PC-3 (cell line): ENCODE measurements around the gene DBX2. TPM values are rescaled to one million over a fixed set of nuclear protein-coding genes. Genes with fewer than 3 reads are reported as not detected.

Source experiments
- ATAC-seq: fragments of 200-7000 bp; cut with Tn5 transposase; 2 replicates; pipeline ENCODE4 v1.9.1; 2020; ENCODE audit warnings: mild to moderate bottlenecking, moderate library complexity
- BruUV-seq: library from RNA; stranded (reverse); fragments of 400-500 nt; replicated peaks from 2 replicates; lab custom pipeline; 2021; lab: Mats Ljungman, UMichigan
- CTCF ChIA-PET: fragments of 300-600 bp; sonication (Branson Sonifier 250); formaldehyde crosslinking; loops from one replicate; lab custom pipeline; 2022; ENCODE audit warnings: antibody characterized with exemption; lab: Charles Lee
- POLR2A ChIA-PET: fragments of 300-600 bp; sonication (Branson Sonifier 250); formaldehyde crosslinking; loops from one replicate; lab custom pipeline; 2022; ENCODE audit warnings: antibody characterized with exemption; ENCODE audit not compliant: unreplicated experiment; lab: Charles Lee
- DNase-seq: peaks from one replicate; pipeline ENCODE4 v3.0.0-alpha.2; 2015
- H2AFZ ChIP-seq: fragments of 300-600 bp; sonication (generic); 2 replicates; pipeline ENCODE4 v1.6.0; 2016; ENCODE audit warnings: antibody characterized with exemption, low read length
- H3F3A ChIP-seq: fragments of 300-600 bp; sonication (generic); one replicate; pipeline ENCODE4 v1.6.0; 2017; ENCODE audit warnings: antibody characterized with exemption, low read length, control low read depth, mild to moderate bottlenecking; ENCODE audit not compliant: unreplicated experiment
- H3K27ac ChIP-seq: fragments of 300-600 bp; sonication (generic); 2 replicates; pipeline ENCODE4 v1.5.1; 2016; ENCODE audit warnings: mild to moderate bottlenecking, low read length
- H3K27me3 ChIP-seq: fragments of 300-600 bp; sonication (generic); 2 replicates; pipeline ENCODE4 v1.6.1; 2016; ENCODE audit warnings: low read length, mixed read lengths
- H3K36me3 ChIP-seq: fragments of 300-600 bp; sonication (generic); 2 replicates; pipeline ENCODE4 v1.6.1; 2016; ENCODE audit warnings: low read depth, mixed run types, low read length, mixed read lengths
- H3K4me1 ChIP-seq: fragments of 300-600 bp; sonication (generic); 2 replicates; pipeline ENCODE4 v1.5.1; 2016; ENCODE audit warnings: low read length; ENCODE audit not compliant: insufficient read depth
- H3K4me2 ChIP-seq: fragments of 300-600 bp; sonication (generic); 2 replicates; pipeline ENCODE4 v1.6.0; 2016; ENCODE audit warnings: low read length
- H3K4me3 ChIP-seq: fragments of 300-600 bp; sonication (generic); 2 replicates; pipeline ENCODE4 v1.5.1; 2016; ENCODE audit warnings: mild to moderate bottlenecking, low read length, mixed read lengths
- H3K79me2 ChIP-seq: fragments of 300-600 bp; sonication (generic); 2 replicates; pipeline ENCODE4 v1.6.1; 2017; ENCODE audit warnings: low read length, mixed read lengths
- H3K9ac ChIP-seq: fragments of 300-600 bp; sonication (generic); 2 replicates; pipeline ENCODE4 v1.6.0; 2016; ENCODE audit warnings: mild to moderate bottlenecking, low read length
- H3K9me2 ChIP-seq: fragments of 300-600 bp; sonication (generic); replicated peaks from 2 replicates; pipeline ENCODE4 v1.6.1; 2016; ENCODE audit warnings: mixed run types, low read length, mixed read lengths
- H3K9me3 ChIP-seq: fragments of 300-600 bp; sonication (generic); 2 replicates; pipeline ENCODE4 v1.6.1; 2016; ENCODE audit warnings: low read length, mixed read lengths
- H4K20me1 ChIP-seq: fragments of 300-600 bp; sonication (generic); 2 replicates; pipeline ENCODE4 v1.6.1; 2016; ENCODE audit warnings: low read length, mixed read lengths
- EZH2 ChIP-seq: fragments of 300-600 bp; sonication (generic); IDR thresholded peaks from one replicate; pipeline ENCODE4 v1.6.1; 2017; ENCODE audit warnings: antibody characterized with exemption, mild to moderate bottlenecking, low read length; ENCODE audit not compliant: unreplicated experiment
- EZH2phosphoT487 ChIP-seq: fragments of 300-600 bp; sonication (generic); IDR thresholded peaks from 2 replicates; pipeline ENCODE4 v1.6.1; 2018; ENCODE audit warnings: mild to moderate bottlenecking, antibody characterized with exemption, low read length, borderline replicate concordance
- intact Hi-C: fragments of 100-400 bp; cut with micrococcal nuclease; formaldehyde crosslinking; loops from 2 replicates; pipeline ENCODE4 v1.9.0; 2023
- total RNA-seq: library from RNA; depleted of rRNA; stranded (reverse); fragments of >200 nt; gene quantifications from 2 replicates; pipeline ENCODE4 v1.2.3, GENCODE V29; 2014
- TF ChIP-seq, protein P1 (sequence below): fragments of 300-600 bp; sonication (generic); conservative IDR thresholded peaks from 2 replicates; pipeline ENCODE4 v1.5.1; 2017; ENCODE audit warnings: antibody characterized with exemption, low read depth, mild to moderate bottlenecking, low read length

The DBX2 gene
- total RNA-seq, 1 experiment from 2014 or later: not detected

- intact Hi-C loops: no loop called here
- no peaks in the 10 kb centered on the region for H3K9me2 ChIP-seq
Measured at GRCh38 chr12:45039757-45040156, 11.1 kb downstream of the DBX2 start.

DNA sequence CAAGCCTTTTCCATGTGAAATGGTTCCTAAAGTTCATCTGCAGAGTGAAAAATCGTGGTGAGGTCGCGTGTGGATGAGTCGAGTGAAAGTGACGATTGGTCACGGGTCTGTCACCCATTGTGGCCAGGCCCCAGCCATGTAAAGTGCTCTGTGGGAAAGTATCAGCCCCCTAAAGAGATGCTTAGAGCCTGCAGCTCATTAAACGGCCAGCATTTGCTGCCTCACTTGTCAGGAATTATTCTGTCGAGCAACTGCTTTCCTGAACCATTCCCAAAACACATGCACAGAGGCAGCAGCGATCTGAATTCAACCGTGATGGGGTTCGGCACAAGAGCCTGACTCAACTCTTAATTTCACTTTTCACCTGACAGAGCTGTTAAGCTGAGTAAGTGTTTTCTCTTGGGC is 16.0 kb downstream of the DBX2 start:
- peaks cover 60% of the 10 kb centered on the region for H3K27me3 ChIP-seq
- no peaks in the 10 kb centered on the region for H3K9me3 ChIP-seq
- ChIA-PET CTCF (no interaction called here), POLR2A (no interaction called here)
- no peak for DNase-seq
- no peaks in the 10 kb centered on the region for H4K20me1 ChIP-seq
- TF ChIP-seq, protein P1, sequence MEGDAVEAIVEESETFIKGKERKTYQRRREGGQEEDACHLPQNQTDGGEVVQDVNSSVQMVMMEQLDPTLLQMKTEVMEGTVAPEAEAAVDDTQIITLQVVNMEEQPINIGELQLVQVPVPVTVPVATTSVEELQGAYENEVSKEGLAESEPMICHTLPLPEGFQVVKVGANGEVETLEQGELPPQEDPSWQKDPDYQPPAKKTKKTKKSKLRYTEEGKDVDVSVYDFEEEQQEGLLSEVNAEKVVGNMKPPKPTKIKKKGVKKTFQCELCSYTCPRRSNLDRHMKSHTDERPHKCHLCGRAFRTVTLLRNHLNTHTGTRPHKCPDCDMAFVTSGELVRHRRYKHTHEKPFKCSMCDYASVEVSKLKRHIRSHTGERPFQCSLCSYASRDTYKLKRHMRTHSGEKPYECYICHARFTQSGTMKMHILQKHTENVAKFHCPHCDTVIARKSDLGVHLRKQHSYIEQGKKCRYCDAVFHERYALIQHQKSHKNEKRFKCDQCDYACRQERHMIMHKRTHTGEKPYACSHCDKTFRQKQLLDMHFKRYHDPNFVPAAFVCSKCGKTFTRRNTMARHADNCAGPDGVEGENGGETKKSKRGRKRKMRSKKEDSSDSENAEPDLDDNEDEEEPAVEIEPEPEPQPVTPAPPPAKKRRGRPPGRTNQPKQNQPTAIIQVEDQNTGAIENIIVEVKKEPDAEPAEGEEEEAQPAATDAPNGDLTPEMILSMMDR: no peak
- TF ChIP-seq EZH2phosphoT487 (no peak), EZH2 (no peak)
- ATAC-seq: no peak
- intact Hi-C loops: no loop called here
- no peak overlapping the region for H3K4me3 ChIP-seq
- no peaks in the 10 kb centered on the region for H3K36me3 ChIP-seq
- no peaks in the 10 kb centered on the region for H3F3A ChIP-seq
- BruUV-seq: no TSS peak
- no peaks in the 10 kb centered on the region for H3K9me2 ChIP-seq
- H3K4me2 ChIP-seq: no peak overlapping the region
- H2AFZ ChIP-seq: no peak overlapping the region
- no peaks in the 10 kb centered on the region for H3K4me1 ChIP-seq
- no peaks in the 10 kb centered on the region for H3K79me2 ChIP-seq
- no peak overlapping the region for H3K9ac ChIP-seq
- H3K27ac ChIP-seq: no peak overlapping the region

More at GRCh38 chr12:45039757-45040156, 11.1 kb downstream of the DBX2 start:
- no peak overlapping the region for H3K27ac ChIP-seq
- H3K4me2 ChIP-seq: no peak overlapping the region
- BruUV-seq: no TSS peak
- no peak overlapping the region for H3K4me3 ChIP-seq
- no peak overlapping the region for H2AFZ ChIP-seq
- no peaks in the 10 kb centered on the region for H3K79me2 ChIP-seq
- H3K9ac ChIP-seq: no peak overlapping the region
- H3K9me3 ChIP-seq: no peaks in the 10 kb centered on the region
- H4K20me1 ChIP-seq: no peaks in the 10 kb centered on the region
- TF ChIP-seq, protein P1: no peak
- TF ChIP-seq EZH2phosphoT487 (no peak), EZH2 (no peak)
- CTCF ChIA-PET: no interaction called here
- DNase-seq (no peak), ATAC-seq (no peak)
- H3F3A ChIP-seq: no peaks in the 10 kb centered on the region
- H3K27me3 ChIP-seq: peaks cover 56% of the 10 kb centered on the region
- H3K36me3 ChIP-seq: no peaks in the 10 kb centered on the region
- POLR2A ChIA-PET: no interaction called here
- no peaks in the 10 kb centered on the region for H3K4me1 ChIP-seq

GRCh38 chr12:45017916-45018315 is 33.0 kb downstream of the DBX2 start:
- CTCF ChIA-PET: no interaction called here

More at GRCh38 chr12:45017916-45018315, 33.0 kb downstream of the DBX2 start:
- Histone ChIP-seq H3K9me3 (no peaks in the 10 kb centered on the region), H2AFZ (no peak overlapping the region), H3F3A (no peaks in the 10 kb centered on the region), H3K27me3 (peaks cover 23% of the 10 kb centered on the region; the same call in 1 of the 2 replicates), H3K27ac (no peak overlapping the region), H3K9ac (no peak overlapping the region), H3K36me3 (no peaks in the 10 kb centered on the region), H4K20me1 (no peaks in the 10 kb centered on the region), H3K4me1 (no peaks in the 10 kb centered on the region), H3K9me2 (no peaks in the 10 kb centered on the region), H3K79me2 (no peaks in the 10 kb centered on the region), H3K4me3 (no peak overlapping the region), H3K4me2 (no peak overlapping the region)
- no peak for DNase-seq
- intact Hi-C loops: no loop called here
- POLR2A ChIA-PET: no interaction called here
- BruUV-seq: no TSS peak
- no peak for ATAC-seq
- TF ChIP-seq EZH2: no peak
- TF ChIP-seq, protein P1: no peak
- TF ChIP-seq EZH2phosphoT487: no peak
